ENCODE measurements around the gene MRPL48. TPM values are rescaled to one million over a fixed set of nuclear protein-coding genes. Genes with fewer than 3 reads are reported as not detected.

The MRPL48 gene
- total and polyA plus RNA-seq, 7 donors, result 23.8 to 35.2 (median 26.4) TPM

DNA sequence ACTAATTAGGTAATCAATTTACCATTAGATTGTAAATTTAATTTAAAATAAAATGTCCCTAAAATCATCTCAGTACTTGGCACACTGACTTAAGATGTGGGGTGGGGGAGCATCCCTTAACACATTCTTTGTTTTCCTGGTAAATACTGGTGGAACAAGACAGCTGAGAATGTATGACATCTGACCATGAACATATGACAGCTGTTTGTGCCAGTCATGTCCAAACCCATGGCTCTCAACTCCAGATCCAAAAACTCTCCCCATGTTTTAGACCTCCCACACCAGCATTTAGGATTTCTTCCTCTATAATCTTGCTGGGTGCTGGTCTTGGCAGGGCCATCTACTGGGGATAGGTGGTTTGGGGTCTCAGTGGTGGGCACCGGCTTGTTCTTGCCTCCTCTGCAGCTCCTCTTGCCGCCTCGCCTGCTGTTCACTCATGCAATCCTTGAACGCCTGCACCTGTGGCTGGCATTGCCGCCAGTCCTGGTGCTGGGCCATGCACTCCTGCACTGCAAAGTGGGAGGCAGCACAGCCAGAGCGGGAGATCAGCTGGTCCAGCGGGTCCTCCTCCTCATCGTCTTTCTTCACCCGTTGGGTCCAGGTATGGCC, 85.2 kb downstream of the MRPL48 start:
- intact Hi-C loops (cut with DNase I), result no loop called here
- H3K4me3 ChIP-seq, result no peak overlapping the region
- TF ChIP-seq, protein P1, sequence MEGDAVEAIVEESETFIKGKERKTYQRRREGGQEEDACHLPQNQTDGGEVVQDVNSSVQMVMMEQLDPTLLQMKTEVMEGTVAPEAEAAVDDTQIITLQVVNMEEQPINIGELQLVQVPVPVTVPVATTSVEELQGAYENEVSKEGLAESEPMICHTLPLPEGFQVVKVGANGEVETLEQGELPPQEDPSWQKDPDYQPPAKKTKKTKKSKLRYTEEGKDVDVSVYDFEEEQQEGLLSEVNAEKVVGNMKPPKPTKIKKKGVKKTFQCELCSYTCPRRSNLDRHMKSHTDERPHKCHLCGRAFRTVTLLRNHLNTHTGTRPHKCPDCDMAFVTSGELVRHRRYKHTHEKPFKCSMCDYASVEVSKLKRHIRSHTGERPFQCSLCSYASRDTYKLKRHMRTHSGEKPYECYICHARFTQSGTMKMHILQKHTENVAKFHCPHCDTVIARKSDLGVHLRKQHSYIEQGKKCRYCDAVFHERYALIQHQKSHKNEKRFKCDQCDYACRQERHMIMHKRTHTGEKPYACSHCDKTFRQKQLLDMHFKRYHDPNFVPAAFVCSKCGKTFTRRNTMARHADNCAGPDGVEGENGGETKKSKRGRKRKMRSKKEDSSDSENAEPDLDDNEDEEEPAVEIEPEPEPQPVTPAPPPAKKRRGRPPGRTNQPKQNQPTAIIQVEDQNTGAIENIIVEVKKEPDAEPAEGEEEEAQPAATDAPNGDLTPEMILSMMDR (IDR thresholded peaks at IDR 0.05), result no peak
- H3K4me1 ChIP-seq, result peaks cover 18% of the 10 kb centered on the region
- ATAC-seq, result no peak
- H3K9me3 ChIP-seq, result no peaks in the 10 kb centered on the region
- H3K27ac ChIP-seq, result peak overlapping the region; percentile 47
- peaks cover 12 to 59% of the 10 kb centered on the region in 2 donors for H3K36me3 ChIP-seq (ENCODE audit: insufficient read depth in 1 of 2, low read depth in 1 of 2)
- no peaks in the 10 kb centered on the region for H3K27me3 ChIP-seq (ENCODE audit: insufficient read depth in 3 of 3, low read length in 2 of 3)
- 55 to 68% (median 55%) methylated on average over 9 of the region's 9 CpGs for WGBS, 3 donors
- no peak for DNase-seq

GRCh38 chr11:73875380-73875779, 87.7 kb downstream of the MRPL48 start:
- TF ChIP-seq, protein P1 (IDR thresholded peaks at IDR 0.05), result no peak
- Histone ChIP-seq H3K27ac (peak overlapping the region; percentile 94), H3K36me3 (ENCODE audit: insufficient read depth in 1 of 2, low read depth in 1 of 2) (peaks cover 12 to 65% of the 10 kb centered on the region in 2 donors), H3K4me1 (peaks cover 22% of the 10 kb centered on the region), H3K4me3 (peak overlapping the region; percentile 84), H3K9me3 (no peaks in the 10 kb centered on the region), H3K27me3 (ENCODE audit: insufficient read depth in 3 of 3, low read length in 2 of 3) (no peaks in the 10 kb centered on the region)
- 29 to 67% (median 32%) methylated on average over 1 of the region's 1 CpG for WGBS, 3 donors
- ATAC-seq, result peak in 1 of 4 donors; percentile 10
- no peak for DNase-seq
- intact Hi-C loops (cut with DNase I), result loop anchor here in 1 of 2 donors (5.0 kb wide), 1 partner anchor 78 kb away; no protein-coding TSS in a partner anchor

DNA sequence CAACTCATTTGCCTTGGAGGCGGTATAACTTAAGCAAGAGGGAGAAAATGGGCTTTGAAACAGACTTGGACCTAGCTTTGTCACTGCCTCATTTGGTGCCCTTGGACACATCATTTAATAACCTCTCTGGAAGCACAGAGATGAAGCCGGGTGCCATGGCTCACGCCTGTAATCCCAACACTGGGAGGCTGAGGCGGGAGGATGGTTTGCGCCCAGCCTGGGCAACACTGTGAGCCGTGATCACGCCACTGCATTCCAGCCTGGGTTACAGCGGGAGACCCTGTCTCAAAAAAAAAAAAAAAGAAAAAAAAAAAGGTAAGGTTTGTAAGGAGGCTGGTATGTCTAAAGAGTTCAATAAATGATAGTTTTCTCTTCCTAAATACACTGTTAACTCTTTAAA, 88.2 kb downstream of the MRPL48 start:
- Histone ChIP-seq H3K27ac (peak overlapping the region; percentile 94), H3K4me1 (peaks cover 22% of the 10 kb centered on the region), H3K36me3 (ENCODE audit: insufficient read depth in 1 of 2, low read depth in 1 of 2) (peaks cover 12 to 60% of the 10 kb centered on the region in 2 donors), H3K4me3 (peak overlapping the region; percentile 84), H3K27me3 (ENCODE audit: insufficient read depth in 3 of 3, low read length in 2 of 3) (no peaks in the 10 kb centered on the region), H3K9me3 (no peaks in the 10 kb centered on the region)
- ATAC-seq (peak in 1 of 4 donors; percentile 24), DNase-seq (no peak)
- TF ChIP-seq, protein P1 (IDR thresholded peaks at IDR 0.05), result no peak
- 19 to 28% (median 25%) methylated on average over 8 of the region's 8 CpGs for WGBS, 3 donors
- intact Hi-C loops (cut with DNase I), result loop anchor here in 1 of 2 donors (5.0 kb wide), 1 partner anchor 79 kb away; no protein-coding TSS in a partner anchor

DNA sequence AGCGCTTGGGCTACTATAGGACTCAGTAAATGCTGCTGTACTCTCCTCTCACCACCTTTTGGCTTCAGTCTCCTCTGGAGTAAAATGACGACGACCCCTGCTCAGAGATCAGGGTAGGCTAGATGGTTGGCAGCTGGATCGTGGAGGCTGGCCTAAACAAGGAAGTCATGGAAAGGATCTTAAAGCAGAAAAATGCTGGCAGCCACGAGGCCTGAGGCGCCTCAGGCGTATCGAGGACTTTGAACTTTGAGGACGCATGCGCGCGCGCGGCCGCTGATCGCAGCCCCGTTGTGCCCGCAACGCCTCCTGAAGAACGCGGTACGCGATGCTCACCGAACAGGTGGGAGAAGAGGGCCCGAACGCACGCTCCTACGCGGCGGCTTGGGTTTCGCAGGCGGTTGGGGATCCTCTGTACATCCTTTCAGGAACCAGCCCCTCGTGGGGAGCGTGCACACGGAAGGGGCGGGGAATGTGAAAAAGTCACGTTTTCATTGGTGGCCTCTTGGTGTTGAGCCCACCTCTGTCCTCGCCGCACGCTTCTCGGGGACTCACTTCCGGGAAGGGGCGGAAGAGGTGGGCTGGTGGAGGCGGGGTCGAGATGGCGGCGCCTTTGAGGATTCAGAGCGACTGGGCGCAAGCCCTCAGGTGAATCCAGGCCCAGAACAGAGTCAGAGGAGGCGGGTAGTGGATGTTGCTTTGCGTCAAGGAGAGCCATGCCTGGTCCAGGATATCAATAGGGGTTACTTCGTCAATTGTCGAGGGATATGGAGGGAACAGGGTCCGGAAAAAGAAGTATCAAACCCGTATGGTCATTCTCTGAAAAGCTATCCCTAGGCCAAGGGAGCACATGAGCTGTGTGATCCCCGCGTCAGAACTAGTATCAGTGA, 89.0 kb downstream of the MRPL48 start, which contains the start of the genes COA4 and PAAF1:
Gene COA4, minus strand, starts transcription at position 423 of the 887 bp plus-strand sequence. CDS start 3,468 bp downstream, outside the sequence.
Gene PAAF1, plus strand, starts transcription at position 576 of the 887 bp plus-strand sequence. Its CDS starts 23 bp downstream, at position 599.
- TF ChIP-seq, protein P1 (IDR thresholded peaks at IDR 0.05), result no peak
- WGBS, 3 donors, result 0% methylated on average over 55 to 57 of the region's 57 CpGs
- Histone ChIP-seq H3K9me3 (no peaks in the 10 kb centered on the region), H3K27me3 (ENCODE audit: insufficient read depth in 3 of 3, low read length in 2 of 3) (no peaks in the 10 kb centered on the region), H3K4me1 (peaks cover 22% of the 10 kb centered on the region), H3K36me3 (ENCODE audit: insufficient read depth in 1 of 2, low read depth in 1 of 2) (peaks cover 12 to 52% of the 10 kb centered on the region in 2 donors), H3K4me3 (peak within 1 kb of the TSS; percentile 84), H3K27ac (peak within 1 kb of the TSS; percentile 94)
- ATAC-seq, result peak; percentile 96 to 99 (median 98)
- peak; percentile 92 to 96 for DNase-seq
- intact Hi-C loops (cut with DNase I), result loop anchor here in 1 of 2 donors (5.0 kb wide), 1 partner anchor 79 kb away; no protein-coding TSS in a partner anchor
